SU-DHL-6 (cell line): ENCODE results near the gene ESR1.

ENCODE experiments used
- EZH2phosphoT487 ChIP-seq: fragments of 200-600 bp; sonication (generic), shearing (Covaris generic); conservative IDR thresholded peaks from 2 replicates; pipeline ENCODE4 v1.6.1; 2018; ENCODE audit warnings: mild to moderate bottlenecking, antibody characterized with exemption, low read length, moderate library complexity, mixed read lengths
- TF ChIP-seq, protein P1 (sequence below): fragments of 200-600 bp; sonication (generic); IDR thresholded peaks from one replicate; pipeline ENCODE4 v1.5.1; 2017; ENCODE audit warnings: antibody characterized with exemption, mild to moderate bottlenecking, low read length, moderate library complexity; ENCODE audit not compliant: insufficient read depth, poor library complexity, severe bottlenecking

DNA sequence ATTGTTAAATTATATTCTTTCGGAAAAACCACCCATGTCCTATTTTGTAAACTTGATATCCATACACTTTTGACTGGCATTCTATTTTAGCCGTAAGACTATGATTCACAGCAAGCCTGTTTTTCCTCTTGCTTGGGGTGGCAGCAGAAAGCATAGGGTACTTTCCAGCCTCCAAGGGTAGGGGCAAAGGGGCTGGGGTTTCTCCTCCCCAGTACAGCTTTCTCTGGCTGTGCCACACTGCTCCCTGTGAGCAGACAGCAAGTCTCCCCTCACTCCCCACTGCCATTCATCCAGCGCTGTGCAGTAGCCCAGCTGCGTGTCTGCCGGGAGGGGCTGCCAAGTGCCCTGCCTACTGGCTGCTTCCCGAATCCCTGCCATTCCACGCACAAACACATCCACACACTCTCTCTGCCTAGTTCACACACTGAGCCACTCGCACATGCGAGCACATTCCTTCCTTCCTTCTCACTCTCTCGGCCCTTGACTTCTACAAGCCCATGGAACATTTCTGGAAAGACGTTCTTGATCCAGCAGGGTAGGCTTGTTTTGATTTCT lies 2.1 kb upstream of the ESR1 start:
- no peak for TF ChIP-seq EZH2phosphoT487
- TF ChIP-seq, protein P1, sequence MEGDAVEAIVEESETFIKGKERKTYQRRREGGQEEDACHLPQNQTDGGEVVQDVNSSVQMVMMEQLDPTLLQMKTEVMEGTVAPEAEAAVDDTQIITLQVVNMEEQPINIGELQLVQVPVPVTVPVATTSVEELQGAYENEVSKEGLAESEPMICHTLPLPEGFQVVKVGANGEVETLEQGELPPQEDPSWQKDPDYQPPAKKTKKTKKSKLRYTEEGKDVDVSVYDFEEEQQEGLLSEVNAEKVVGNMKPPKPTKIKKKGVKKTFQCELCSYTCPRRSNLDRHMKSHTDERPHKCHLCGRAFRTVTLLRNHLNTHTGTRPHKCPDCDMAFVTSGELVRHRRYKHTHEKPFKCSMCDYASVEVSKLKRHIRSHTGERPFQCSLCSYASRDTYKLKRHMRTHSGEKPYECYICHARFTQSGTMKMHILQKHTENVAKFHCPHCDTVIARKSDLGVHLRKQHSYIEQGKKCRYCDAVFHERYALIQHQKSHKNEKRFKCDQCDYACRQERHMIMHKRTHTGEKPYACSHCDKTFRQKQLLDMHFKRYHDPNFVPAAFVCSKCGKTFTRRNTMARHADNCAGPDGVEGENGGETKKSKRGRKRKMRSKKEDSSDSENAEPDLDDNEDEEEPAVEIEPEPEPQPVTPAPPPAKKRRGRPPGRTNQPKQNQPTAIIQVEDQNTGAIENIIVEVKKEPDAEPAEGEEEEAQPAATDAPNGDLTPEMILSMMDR = no peak
